B cell (primary cell): ENCODE results near the gene STRN. TPM values are rescaled to one million over a fixed set of nuclear protein-coding genes. Genes with fewer than 3 reads are reported as not detected.

Source experiments
- ATAC-seq: fragments of 200-7000 bp; cut with Tn5 transposase; one replicate; pipeline ENCODE4 v1.10.0; 2021; ENCODE audit warnings: low read depth, mild to moderate bottlenecking, moderate number of reproducible peaks, moderate library complexity
- CTCF ChIA-PET: fragments of 350-600 bp; sonication (Branson Sonifier 250); formaldehyde crosslinking; loops from one replicate; lab custom pipeline; 2021; ENCODE audit warnings: antibody characterized with exemption, inconsistent platforms; lab: Charles Lee
- POLR2A ChIA-PET: fragments of 350-600 bp; sonication (Branson Sonifier 250); formaldehyde crosslinking; loops from one replicate; lab custom pipeline; 2021; ENCODE audit warnings: antibody characterized with exemption; lab: Charles Lee
- DNase-seq: peaks from one replicate; pipeline ENCODE4 v3.0.0; 2013
- H2AFZ ChIP-seq: 2 replicates; pipeline ENCODE4 v1.6.1; 2012; ENCODE audit warnings: mild to moderate bottlenecking, low read depth, low read length; ENCODE audit not compliant: insufficient read depth, poor library complexity, severe bottlenecking
- H3K27ac ChIP-seq, 2 donors: 1 replicate in 1 of 2; 2 replicates in 1 of 2; pipeline ENCODE4 v1.5.1; 2012 to 2013; ENCODE audit warnings: low read length in 2 of 2, mild to moderate bottlenecking in 2 of 2, moderate library complexity in 1 of 2
- H3K27me3 ChIP-seq, 4 experiments: fragments of 200-600 bp in 1 of 4; sonication (generic) in 1 of 4; replicated peaks in 1 of 4; 1 replicate in 2 of 4; 2 replicates in 2 of 4; pipeline versions ENCODE4 v1.6.1 to v1.7.0; 2013 to 2016; ENCODE audit warnings: low read length in 3 of 4, mild to moderate bottlenecking in 2 of 4, mixed read lengths in 1 of 4, moderate library complexity in 1 of 4; ENCODE audit not compliant: insufficient read depth in 4 of 4, control insufficient read depth in 3 of 4; ENCODE audit errors: control extremely low read depth in 1 of 4
- H3K36me3 ChIP-seq, 2 experiments: replicated peaks in 1 of 2; 1 replicate in 1 of 2; 2 replicates in 1 of 2; pipeline versions ENCODE4 v1.6.1 to v1.7.1; 2013; ENCODE audit warnings: low read length in 1 of 2; ENCODE audit not compliant: insufficient read depth in 2 of 2, control insufficient read depth in 1 of 2; ENCODE audit errors: control extremely low read depth in 1 of 2, extremely low read depth in 1 of 2
- H3K4me1 ChIP-seq, 2 donors: fragments of 200-600 bp in 1 of 2; sonication (generic) in 1 of 2; 1 replicate in 1 of 2; 2 replicates in 1 of 2; pipeline versions ENCODE4 v1.5.1 to v1.6.1; 2013 to 2017; ENCODE audit warnings: low read length in 2 of 2; ENCODE audit not compliant: control insufficient read depth in 2 of 2, insufficient read depth in 2 of 2
- H3K4me2 ChIP-seq: replicated peaks from 2 replicates; pipeline ENCODE3; 2012; ENCODE audit warnings: mild to moderate bottlenecking, low read depth, low read length; ENCODE audit not compliant: poor library complexity, severe bottlenecking
- H3K4me3 ChIP-seq, 5 experiments: fragments of 200-600 bp in 1 of 5; sonication (generic) in 1 of 5; 1 replicate in 3 of 5; 2 replicates in 2 of 5; pipeline versions ENCODE4 v1.5.1 to v1.7.0; 2011 to 2016; ENCODE audit warnings: low read length in 4 of 5, mild to moderate bottlenecking in 4 of 5, low read depth in 2 of 5, control low read depth in 1 of 5, moderate library complexity in 1 of 5; ENCODE audit not compliant: insufficient read depth in 1 of 5; ENCODE audit errors: control extremely low read depth in 1 of 5, extremely low read depth in 1 of 5
- H3K79me2 ChIP-seq: fragments of 200-600 bp; sonication (generic); one replicate; pipeline ENCODE4 v1.6.0; 2016; ENCODE audit warnings: low read length; ENCODE audit not compliant: control insufficient read depth, insufficient read depth
- H3K9ac ChIP-seq: fragments of 200-600 bp; sonication (generic); 2 replicates; pipeline ENCODE4 v1.6.1; 2017; ENCODE audit warnings: mild to moderate bottlenecking, low read length, moderate library complexity
- H3K9me3 ChIP-seq, 3 donors: one replicate each; pipeline versions ENCODE4 v1.6.1 to v1.7.1; 2013; ENCODE audit warnings: low read length in 2 of 3; ENCODE audit not compliant: control insufficient read depth in 2 of 3, insufficient read depth in 1 of 3; ENCODE audit errors: control extremely low read depth in 1 of 3
- H4K20me1 ChIP-seq: 2 replicates; pipeline ENCODE4 v1.6.0; 2012; ENCODE audit warnings: mild to moderate bottlenecking, low read length; ENCODE audit not compliant: insufficient read depth, control insufficient read depth, poor library complexity, severe bottlenecking
- H3K27ac Mint-ChIP-seq: one replicate; pipeline ENCODE4 v1.8.0; 2021; ENCODE audit warnings: mixed read lengths
- H3K27me3 Mint-ChIP-seq: one replicate; pipeline ENCODE4 v1.8.0; 2021; ENCODE audit warnings: mixed read lengths
- H3K4me1 Mint-ChIP-seq: one replicate; pipeline ENCODE4 v1.8.0; 2021; ENCODE audit warnings: mixed read lengths
- H3K4me3 Mint-ChIP-seq: one replicate; pipeline ENCODE4 v1.8.0; 2021; ENCODE audit warnings: mixed read lengths
- H3K9me3 Mint-ChIP-seq: one replicate; pipeline ENCODE4 v1.8.0; 2022; ENCODE audit warnings: mixed read lengths; ENCODE audit not compliant: insufficient read depth
- CTCF ChIP-seq: fragments of 200-600 bp; IDR thresholded peaks from one replicate; pipeline ENCODE4 v1.8.0; 2022; ENCODE audit warnings: antibody characterized with exemption, mild to moderate bottlenecking
- EZH2 ChIP-seq: IDR thresholded peaks from 2 replicates; pipeline ENCODE4 v1.6.1; 2012; ENCODE audit warnings: borderline replicate concordance, low read depth, mild to moderate bottlenecking, moderate library complexity, low read length; ENCODE audit not compliant: insufficient read depth, poor library complexity, severe bottlenecking
- WGBS: methylation state at CpG from one replicate; pipeline ENCODE4 v1.1.5; 2013; ENCODE audit warnings: missing lambda C conversion rate; ENCODE audit not compliant: insufficient coverage; 5-methylcytosine and 5-hydroxymethylcytosine counted together
- intact Hi-C: fragments of 100-400 bp; cut with micrococcal nuclease; formaldehyde crosslinking; loops from one replicate; pipeline ENCODE4 v1.10.0; 2022
- polyA plus RNA-seq: library from polyadenylated mRNA; depleted of rRNA; stranded (reverse); fragments of >200 nt; gene quantifications from 2 replicates; pipeline ENCODE4 v1.2.3, GENCODE V29; 2012
- total RNA-seq, 2 donors: library from RNA; stranded (reverse); fragments of 120-200 nt in 1 of 2; gene quantifications; 1 replicate in 1 of 2; 2 replicates in 1 of 2; pipeline versions ENCODE4 v1.2.3 to v1.2.4, GENCODE V29; 2013 to 2022

The STRN gene
- total and polyA plus RNA-seq, 2 donors (not counting 1 experiment from before 2014, with no cell fraction given): 5.8 to 38.6 TPM

- no peak overlapping the region for H3K27ac ChIP-seq
- TF ChIP-seq CTCF (no peak), EZH2 (no peak)
- WGBS: no CpG with 5 or more reads among the region's 2 CpGs
- CTCF ChIA-PET: no interaction called here
- H3K4me3 ChIP-seq: no peak overlapping the region
- H2AFZ ChIP-seq: no peak overlapping the region
- no peaks in the 10 kb centered on the region for H3K79me2 ChIP-seq
- intact Hi-C loops: no loop called here
- H4K20me1 ChIP-seq: no peaks in the 10 kb centered on the region
- H3K4me1 ChIP-seq: no peaks in the 10 kb centered on the region
- POLR2A ChIA-PET: interaction anchor here (1.2 kb wide), 1 partner anchor 33 kb away, joined by 6 read pairs; no protein-coding TSS in a partner anchor
- no peaks in the 10 kb centered on the region for H3K27me3 Mint-ChIP-seq
- H3K9ac ChIP-seq: no peak overlapping the region
- DNase-seq (no peak), ATAC-seq (no peak)
- no peaks in the 10 kb centered on the region for H3K4me1 Mint-ChIP-seq
- H3K9me3 Mint-ChIP-seq: peaks cover 4% of the 10 kb centered on the region
- no peak overlapping the region for H3K4me3 Mint-ChIP-seq
- H3K9me3 ChIP-seq: peaks cover 0 to 5% (median 2%) of the 10 kb centered on the region in 3 donors
- H3K27ac Mint-ChIP-seq: no peak overlapping the region
- peaks cover 0 to 12% of the 10 kb centered on the region in 2 experiments for H3K36me3 ChIP-seq
- no peak overlapping the region for H3K4me2 ChIP-seq
- no peaks in the 10 kb centered on the region for H3K27me3 ChIP-seq
Measured at GRCh38 chr2:36976065-36976464, 9.7 kb upstream of the STRN start.

GRCh38 chr2:36975306-36975705, 9.0 kb upstream of the STRN start:
- POLR2A ChIA-PET: interaction anchor here (0.7 to 1.2 kb wide), 2 partner anchors 21 to 34 kb away, joined by 5 to 6 read pairs; no protein-coding TSS in a partner anchor
- DNase-seq (no peak), ATAC-seq (no peak)
- no peaks in the 10 kb centered on the region for H3K27me3 ChIP-seq
- no peaks in the 10 kb centered on the region for H4K20me1 ChIP-seq
- intact Hi-C loops: no loop called here
- H3K4me2 ChIP-seq: no peak overlapping the region
- TF ChIP-seq EZH2: no peak
- no peak for TF ChIP-seq CTCF
- no peak overlapping the region for H3K9ac ChIP-seq
- H3K9me3 ChIP-seq: peaks cover 0 to 5% (median 2%) of the 10 kb centered on the region in 3 donors
- CTCF ChIA-PET: no interaction called here
- Mint-ChIP-seq H3K27me3 (no peaks in the 10 kb centered on the region), H3K9me3 (peaks cover 4% of the 10 kb centered on the region), H3K4me1 (no peaks in the 10 kb centered on the region), H3K27ac (no peak overlapping the region), H3K4me3 (no peak overlapping the region)
- no peaks in the 10 kb centered on the region for H3K4me1 ChIP-seq
- H2AFZ ChIP-seq: no peak overlapping the region
- WGBS: 92% methylated on average over 7 of the region's 8 CpGs
- peaks cover 0 to 6% of the 10 kb centered on the region in 2 experiments for H3K36me3 ChIP-seq
- H3K27ac ChIP-seq: no peak overlapping the region
- no peak overlapping the region for H3K4me3 ChIP-seq
- no peaks in the 10 kb centered on the region for H3K79me2 ChIP-seq
